Endothelial cell of umbilical vein (primary cell): ENCODE measurements around the gene ARHGEF40.

ENCODE experiments used
- FOS ChIP-seq: IDR thresholded peaks from 2 replicates; pipeline ENCODE4 v1.6.1; 2011; ENCODE audit warnings: mild to moderate bottlenecking, low read length, moderate library complexity, borderline replicate concordance; ENCODE audit not compliant: insufficient read depth
- POLR2A ChIP-seq: IDR thresholded peaks from 2 replicates; pipeline ENCODE4 v1.6.1; 2012; ENCODE audit warnings: low read depth, mild to moderate bottlenecking, control low read depth, low read length
- TF ChIP-seq, protein P1 (sequence below), 2 donors: IDR thresholded peaks; 1 replicate in 1 of 2; 2 replicates in 1 of 2; pipeline ENCODE4 v1.5.1; 2011; ENCODE audit warnings: low read length in 2 of 2, mild to moderate bottlenecking in 2 of 2, moderate library complexity in 2 of 2, control low read depth in 1 of 2, inconsistent platforms in 1 of 2, low read depth in 1 of 2; ENCODE audit not compliant: insufficient read depth in 1 of 2; ENCODE audit errors: extremely low read depth in 1 of 2

DNA sequence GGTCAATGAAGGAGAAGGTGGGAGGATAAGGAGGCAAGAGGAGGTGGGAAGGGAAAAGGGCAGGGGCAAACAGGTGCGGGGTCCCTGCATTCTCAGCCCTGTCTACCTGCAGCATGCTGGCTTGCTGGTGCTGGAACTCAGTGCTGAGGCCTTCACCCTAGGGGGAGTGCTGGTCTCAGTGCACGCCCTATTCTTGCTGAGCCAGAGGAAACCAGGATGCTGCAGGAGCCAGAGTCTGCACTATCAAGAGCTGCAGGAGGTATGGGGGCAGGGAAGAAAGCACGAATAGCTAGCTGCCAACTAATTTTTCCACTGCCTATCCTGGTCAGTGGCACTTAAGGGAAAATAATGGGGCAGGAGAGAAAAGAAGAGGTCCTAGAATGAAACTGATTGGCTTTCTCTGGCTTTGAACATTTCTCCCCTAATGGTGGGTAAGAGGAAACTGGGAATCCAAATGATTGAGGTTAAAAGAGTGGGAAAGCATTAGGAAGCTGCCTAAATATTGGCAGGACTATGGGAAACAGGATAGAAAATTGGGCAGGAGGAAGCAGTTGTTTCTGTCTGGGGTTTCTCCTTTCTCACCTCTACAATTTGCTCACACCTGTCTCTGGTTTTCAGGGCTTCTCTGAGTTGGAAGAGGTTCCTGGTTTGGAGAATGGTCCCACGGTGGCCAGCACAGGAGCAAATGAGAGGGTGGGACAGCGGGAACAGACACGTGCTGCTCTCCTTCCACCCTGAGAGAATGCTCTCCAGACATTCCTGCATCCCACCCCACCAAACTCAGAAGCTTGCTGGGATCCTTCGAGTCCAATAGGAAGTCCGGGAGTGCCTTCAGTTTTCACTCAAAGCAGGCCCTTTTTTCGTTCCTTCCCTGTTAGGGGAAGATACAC is 32.7 kb downstream of the ARHGEF40 start:
- TF ChIP-seq POLR2A (no peak), FOS (no peak)
- TF ChIP-seq, protein P1, sequence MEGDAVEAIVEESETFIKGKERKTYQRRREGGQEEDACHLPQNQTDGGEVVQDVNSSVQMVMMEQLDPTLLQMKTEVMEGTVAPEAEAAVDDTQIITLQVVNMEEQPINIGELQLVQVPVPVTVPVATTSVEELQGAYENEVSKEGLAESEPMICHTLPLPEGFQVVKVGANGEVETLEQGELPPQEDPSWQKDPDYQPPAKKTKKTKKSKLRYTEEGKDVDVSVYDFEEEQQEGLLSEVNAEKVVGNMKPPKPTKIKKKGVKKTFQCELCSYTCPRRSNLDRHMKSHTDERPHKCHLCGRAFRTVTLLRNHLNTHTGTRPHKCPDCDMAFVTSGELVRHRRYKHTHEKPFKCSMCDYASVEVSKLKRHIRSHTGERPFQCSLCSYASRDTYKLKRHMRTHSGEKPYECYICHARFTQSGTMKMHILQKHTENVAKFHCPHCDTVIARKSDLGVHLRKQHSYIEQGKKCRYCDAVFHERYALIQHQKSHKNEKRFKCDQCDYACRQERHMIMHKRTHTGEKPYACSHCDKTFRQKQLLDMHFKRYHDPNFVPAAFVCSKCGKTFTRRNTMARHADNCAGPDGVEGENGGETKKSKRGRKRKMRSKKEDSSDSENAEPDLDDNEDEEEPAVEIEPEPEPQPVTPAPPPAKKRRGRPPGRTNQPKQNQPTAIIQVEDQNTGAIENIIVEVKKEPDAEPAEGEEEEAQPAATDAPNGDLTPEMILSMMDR (IDR thresholded peaks at IDR 0.05; ENCODE audit: extremely low read depth in 1 of 2, insufficient read depth in 1 of 2, low read depth in 1 of 2, low read length in 2 of 2) = no peak
